GM18873 (cell line): Measurements from ENCODE around the gene MEGF6.

Experiments used
- ATAC-seq: cut with Tn5 transposase; IDR thresholded peaks from one replicate; pipeline ENCODE4 v1.9.1; 2021; ENCODE audit warnings: mild to moderate bottlenecking, moderate library complexity, moderate number of reproducible peaks; ENCODE audit not compliant: unreplicated experiment, low FRiP score

MEGF6 gene

DNA sequence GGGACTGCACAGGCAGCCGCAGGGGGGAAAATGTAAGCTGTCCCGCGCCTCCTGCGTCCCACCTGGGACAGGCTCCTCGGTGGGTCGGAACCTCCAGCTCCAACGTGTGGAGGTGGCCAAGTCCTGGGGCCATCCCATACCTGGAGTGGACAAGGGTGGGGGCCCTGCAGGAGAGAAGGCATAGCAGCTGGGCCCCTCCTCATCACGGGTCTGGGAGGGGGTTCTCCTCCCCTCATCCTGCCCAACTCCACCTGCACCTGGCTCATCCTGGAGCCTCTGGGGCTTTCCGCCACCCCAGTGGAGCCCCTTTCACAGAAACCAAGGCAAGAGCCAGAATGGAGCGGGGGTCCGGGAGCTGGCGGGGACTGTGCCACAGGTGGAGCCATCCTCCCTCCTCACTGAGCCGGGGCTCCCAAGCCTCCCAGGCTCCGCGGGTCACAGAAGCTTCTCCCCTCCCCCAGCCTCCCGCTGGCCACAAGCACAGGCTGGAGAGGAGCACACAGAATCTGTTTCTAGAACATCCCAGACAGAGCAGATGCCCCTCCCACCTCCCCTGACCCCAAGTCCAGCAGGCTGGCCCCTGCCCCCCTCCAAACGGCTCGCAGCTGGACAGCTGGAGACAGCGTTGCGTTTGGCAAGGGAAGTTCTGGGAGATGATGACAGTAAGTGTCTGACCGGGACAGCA is 65.8 kb downstream of the MEGF6 start:
- no peak for ATAC-seq

GRCh38 chr1:3544040-3544977 is 67.0 kb downstream of the MEGF6 start:
- no peak for ATAC-seq

DNA sequence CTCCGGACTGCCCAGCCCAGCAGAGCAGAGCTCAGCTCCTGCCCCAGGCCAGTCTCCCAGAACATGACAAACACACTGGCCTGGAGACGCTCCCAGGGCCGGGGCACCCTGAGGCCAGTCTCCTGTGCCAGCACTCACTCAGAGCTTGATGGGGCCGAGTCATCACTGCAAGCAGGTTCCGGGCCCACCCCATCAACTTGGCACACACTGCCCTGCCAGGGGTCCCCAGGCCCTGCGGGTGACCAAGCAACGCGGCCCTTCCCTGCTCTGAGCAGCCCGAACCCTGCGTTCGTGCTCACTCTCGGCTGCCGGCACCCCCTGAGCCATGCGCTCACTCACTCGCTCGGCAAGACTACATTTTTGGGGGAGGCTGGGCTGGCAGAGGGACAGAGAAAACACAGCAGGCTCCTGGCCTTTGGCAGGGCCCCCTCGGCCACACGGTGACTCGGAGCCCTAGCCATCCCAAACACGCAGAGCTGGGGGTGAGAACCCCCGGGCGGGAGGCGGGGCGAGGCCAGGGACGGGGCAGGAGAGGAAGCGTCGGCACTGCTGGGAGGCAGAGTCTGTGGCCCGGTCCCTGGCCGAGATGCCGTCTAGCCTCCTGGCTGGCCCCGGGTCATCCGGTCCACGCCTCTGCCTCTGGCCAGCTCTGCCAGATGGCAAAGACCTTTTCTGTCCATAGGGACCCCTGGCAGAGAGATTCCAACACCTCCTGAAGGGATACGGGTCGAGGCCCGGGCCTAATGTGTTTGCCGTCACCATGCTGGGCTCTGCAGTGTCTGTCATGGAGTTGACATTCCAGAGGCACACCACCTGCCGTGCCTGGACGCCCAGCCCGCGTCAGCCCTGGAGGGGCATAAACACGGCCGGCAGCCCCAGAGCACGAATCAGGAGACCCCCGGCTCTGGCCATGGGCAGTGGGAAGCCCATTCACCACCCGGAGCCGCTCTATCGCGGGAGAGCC is 68.0 kb downstream of the MEGF6 start:
- ATAC-seq: no peak

DNA sequence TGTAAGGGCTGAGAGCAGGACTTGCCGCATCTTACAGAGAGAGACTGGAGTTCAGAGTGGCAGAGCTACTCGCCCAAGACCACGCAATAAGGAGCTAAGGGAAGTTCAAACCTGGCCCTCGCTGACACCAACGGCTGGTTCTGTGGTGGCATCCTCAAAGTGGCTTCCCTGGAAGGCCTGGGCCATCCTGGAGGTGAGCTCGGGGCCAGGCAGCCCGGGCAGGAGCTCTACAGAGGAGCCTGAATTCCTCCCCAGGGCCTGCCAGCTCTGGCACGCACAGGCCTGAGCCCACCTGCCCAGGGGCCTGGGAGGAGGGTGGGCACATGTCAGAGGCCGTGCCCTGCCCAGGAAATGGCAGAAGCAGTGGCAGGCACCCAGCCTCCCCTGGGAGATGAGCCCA is 68.6 kb downstream of the MEGF6 start:
- ATAC-seq: no peak

GRCh38 chr1:3541936-3542335 is 69.4 kb downstream of the MEGF6 start:
- no peak for ATAC-seq

GRCh38 chr1:3541465-3541864 is 69.8 kb downstream of the MEGF6 start:
- no peak for ATAC-seq

DNA sequence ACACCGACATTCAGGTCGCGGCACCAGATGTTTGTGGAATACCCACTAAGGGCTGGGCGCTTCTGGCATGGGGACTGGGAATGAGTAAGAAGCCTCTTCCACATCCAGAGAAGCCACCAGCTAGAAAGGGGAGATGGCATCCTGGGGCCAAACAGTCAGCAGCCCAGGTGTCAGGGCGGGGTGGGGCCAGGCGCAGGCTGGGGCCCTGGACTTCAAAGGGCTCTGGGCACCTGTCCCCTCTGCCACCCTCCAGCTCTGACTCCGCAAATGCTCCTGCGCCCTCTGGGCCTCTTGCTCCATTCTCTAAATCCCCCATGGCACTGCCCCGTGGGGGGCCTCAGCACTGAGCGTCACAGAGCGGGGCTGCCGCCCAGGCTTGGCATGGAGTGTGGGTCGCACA is 70.4 kb downstream of the MEGF6 start:
- ATAC-seq: no peak

GRCh38 chr1:3539707-3540425 is 71.4 kb downstream of the MEGF6 start:
- ATAC-seq: no peak

DNA sequence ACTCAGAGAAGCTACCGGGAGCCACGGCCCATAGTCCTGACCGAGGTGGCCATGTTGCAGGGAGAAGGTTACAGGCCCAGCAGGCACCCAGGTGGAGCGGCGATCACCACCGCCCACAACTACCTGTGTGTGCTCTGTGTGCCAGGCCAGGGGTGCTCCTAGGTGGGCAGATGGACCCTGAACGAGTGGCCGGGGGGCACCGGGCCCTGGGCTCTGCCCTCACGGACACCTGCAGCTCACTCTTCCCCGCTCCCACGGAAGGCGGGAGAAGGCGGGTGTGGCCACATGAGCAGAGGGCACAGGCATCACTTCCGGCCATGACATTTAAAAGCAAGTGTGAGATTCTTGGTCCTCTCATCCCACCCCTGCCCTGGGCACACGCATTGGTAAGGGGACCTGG is 73.9 kb downstream of the MEGF6 start:
- ATAC-seq: no peak

DNA sequence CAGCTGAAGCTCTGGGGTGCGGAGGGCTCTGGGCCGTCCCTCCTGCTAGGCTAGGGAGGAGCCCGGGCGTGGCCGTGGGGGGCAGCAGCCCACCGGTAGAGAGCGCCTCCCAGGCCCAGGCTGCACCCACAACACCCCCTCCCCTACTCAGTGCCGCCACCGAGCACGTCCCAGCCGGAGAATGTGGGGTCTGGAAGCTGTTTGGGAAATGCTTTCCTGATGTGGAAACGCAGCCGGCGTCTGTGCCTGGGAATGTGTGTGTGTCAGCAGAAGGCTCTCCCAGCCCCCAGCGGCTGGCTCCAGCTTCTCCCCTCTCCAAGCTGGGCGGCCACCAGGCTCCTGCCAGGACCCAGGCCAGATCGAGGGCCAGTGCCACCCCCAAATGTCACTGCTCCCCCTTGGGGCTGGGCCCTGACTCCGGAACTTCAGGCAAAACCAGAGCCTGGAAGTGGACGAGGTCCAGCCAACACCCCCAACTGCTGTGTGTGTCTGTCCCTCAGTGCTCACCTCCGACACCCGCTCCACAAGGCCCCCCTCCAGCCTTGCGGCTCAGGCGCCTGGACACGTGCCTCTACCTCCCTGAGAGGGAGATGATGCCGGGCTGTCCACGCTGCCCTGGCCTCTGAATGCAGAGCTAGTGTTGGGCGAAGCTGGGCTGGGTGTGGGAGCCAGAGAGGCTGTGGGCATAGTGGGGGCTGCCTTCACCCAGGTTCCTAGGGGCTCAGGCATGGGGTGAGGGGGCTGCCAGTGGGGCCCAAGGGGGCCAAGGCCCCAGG is 74.7 kb downstream of the MEGF6 start:
- no peak for ATAC-seq

GRCh38 chr1:3535732-3536131 is 75.6 kb downstream of the MEGF6 start:
- ATAC-seq: no peak

GRCh38 chr1:3534803-3535637 is 76.3 kb downstream of the MEGF6 start:
- no peak for ATAC-seq

GRCh38 chr1:3533067-3534048 is 78.0 kb downstream of the MEGF6 start:
- ATAC-seq: no peak

GRCh38 chr1:3531928-3532327 is 79.4 kb downstream of the MEGF6 start:
- ATAC-seq: no peak

DNA sequence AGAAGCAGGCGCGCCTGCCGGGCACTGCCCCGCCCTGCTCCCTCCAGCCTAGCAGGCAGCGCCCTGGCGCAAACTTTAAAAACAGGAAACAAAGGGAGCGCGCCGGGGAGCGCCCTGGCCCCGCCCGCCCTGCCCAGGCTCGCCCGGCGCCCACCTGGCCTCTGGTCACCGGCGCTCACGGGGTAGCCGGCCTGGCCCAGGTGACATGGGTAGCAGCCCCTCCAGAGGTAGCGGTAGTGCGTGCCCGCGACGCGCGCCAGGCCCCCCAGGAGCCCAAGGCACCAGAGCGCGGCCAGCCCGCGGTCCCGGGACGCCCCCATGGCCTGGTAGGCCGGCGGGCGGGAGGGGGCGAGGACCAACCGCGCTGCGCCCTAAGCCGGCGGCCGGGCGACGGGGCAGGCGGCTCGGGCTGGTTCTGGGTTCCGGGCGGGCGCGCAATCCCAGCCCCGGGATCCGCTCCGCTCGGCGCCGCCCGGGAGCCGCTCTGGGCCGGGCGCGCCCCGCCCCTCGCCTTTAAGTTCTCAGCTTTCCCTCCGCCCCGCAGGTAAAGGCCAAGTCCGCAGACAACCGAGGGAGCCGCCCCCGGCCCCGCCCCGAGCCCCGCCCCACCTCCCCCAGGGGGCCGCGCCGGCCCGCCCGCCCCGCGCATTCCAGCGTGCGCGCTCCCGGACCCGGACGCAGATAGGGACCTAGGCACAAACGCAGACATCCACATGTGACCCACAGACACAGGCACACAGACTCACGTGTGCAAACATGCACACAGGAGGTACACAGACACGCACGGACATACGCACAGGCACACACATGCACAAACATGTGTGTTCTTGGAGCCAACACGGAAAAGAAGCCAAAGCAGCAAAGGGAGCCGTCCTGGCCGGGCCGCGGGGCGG is 80.1 kb downstream of the MEGF6 start:
- no peak for ATAC-seq
